HepG2 (cell line): ENCODE data around the gene SLC23A3. TPM values are rescaled to one million over a fixed set of nuclear protein-coding genes. Genes with fewer than 3 reads are reported as not detected.

Experiments used
- GABPB1 ChIP-seq: IDR thresholded peaks from 2 replicates; pipeline ENCODE4 v1.6.1; 2016; ENCODE audit warnings: mild to moderate bottlenecking, missing genetic modification reagents, moderate library complexity, missing compliant biosample characterization
- JDP2 ChIP-seq: sonication (generic); formaldehyde crosslinking; IDR thresholded peaks from 2 replicates; pipeline ENCODE4 v1.8.1; 2022; ENCODE audit warnings: missing genetic modification reagents, borderline replicate concordance
- RAD51 ChIP-seq: fragments of 450-650 bp; IDR thresholded peaks from 2 replicates; pipeline ENCODE4 v1.6.1; 2016; ENCODE audit warnings: borderline replicate concordance
- SAFB2 ChIP-seq: sonication (generic); formaldehyde crosslinking; IDR thresholded peaks from 2 replicates; pipeline ENCODE4 v1.5.1; 2020; ENCODE audit warnings: missing genetic modification reagents, low read depth, mild to moderate bottlenecking, borderline replicate concordance
- SP140L ChIP-seq: sonication (generic); formaldehyde crosslinking; IDR thresholded peaks from 2 replicates; pipeline ENCODE4 v1.4.0; 2020; ENCODE audit warnings: missing genetic modification reagents, borderline replicate concordance
- SRSF1 ChIP-seq: fragments of 200-400 bp; formaldehyde crosslinking; optimal IDR thresholded peaks from 2 replicates; pipeline ENCODE3; 2017; ENCODE audit warnings: mild to moderate bottlenecking, low read depth, low read length, moderate library complexity
- TGIF2 ChIP-seq: IDR thresholded peaks from 2 replicates; pipeline ENCODE4 v1.6.1; 2016; ENCODE audit warnings: control low read depth, missing compliant biosample characterization
- U2AF1 ChIP-seq: fragments of 200-400 bp; formaldehyde crosslinking; optimal IDR thresholded peaks from 2 replicates; pipeline ENCODE3; 2017; ENCODE audit warnings: mild to moderate bottlenecking, low read depth, low read length
- ZMYM2 ChIP-seq: sonication (generic); formaldehyde crosslinking; IDR thresholded peaks from 2 replicates; pipeline ENCODE4 v1.8.0; 2022; ENCODE audit warnings: mild to moderate bottlenecking, missing genetic modification reagents
- ZSCAN9 ChIP-seq: IDR thresholded peaks from 2 replicates; pipeline ENCODE4 v1.6.1; 2016; ENCODE audit warnings: borderline replicate concordance
- polyA plus RNA-seq, 8 experiments: library from polyadenylated mRNA; depleted of rRNA in 3 of 8; stranded (reverse) in 7 of 8; unstranded in 1 of 8; fragments of >200 nt; fragmentation: Illumina TruSeq in 4 of 8; extraction: Trizol in 4 of 8; gene quantifications; 2 replicates each; pipeline versions ENCODE4 v1.2.1 to v1.2.3, GENCODE V29; 2011 to 2016; ENCODE audit warnings: low read depth in 4 of 8, missing spikeins in 1 of 8, mixed read lengths in 1 of 8; ENCODE audit not compliant: insufficient read depth in 1 of 8
- total RNA-seq, 5 experiments: library from RNA; depleted of rRNA; stranded (reverse); fragments of >200 nt; fragmentation: Illumina TruSeq; extraction: Trizol; gene quantifications; 2 replicates each; pipeline ENCODE4 v1.2.3, GENCODE V29; 2016; ENCODE audit warnings: low read depth in 1 of 5
- TF ChIP-seq, protein P1 (sequence below): sonication (generic); formaldehyde crosslinking; IDR thresholded peaks from 2 replicates; pipeline ENCODE4 v1.4.0; 2020; ENCODE audit warnings: mild to moderate bottlenecking, missing genetic modification reagents
- TF ChIP-seq, protein P2 (sequence below): sonication (generic); formaldehyde crosslinking; IDR thresholded peaks from 2 replicates; pipeline ENCODE4 v1.8.1; 2023; ENCODE audit warnings: mild to moderate bottlenecking, missing genetic modification reagents
- TF ChIP-seq, protein P3 (sequence below): sonication (generic); formaldehyde crosslinking; IDR thresholded peaks from 2 replicates; pipeline ENCODE4 v1.4.0; 2020; ENCODE audit warnings: missing genetic modification reagents
- TF ChIP-seq, protein P4 (sequence below): fragments of 450-650 bp; IDR thresholded peaks from 2 replicates; pipeline ENCODE4 v1.6.1; 2017; ENCODE audit warnings: mild to moderate bottlenecking
- TF ChIP-seq, protein P5 (sequence below), 2 experiments: sonication (generic) in 1 of 2; formaldehyde crosslinking in 1 of 2; IDR thresholded peaks; 2 replicates each; pipeline versions ENCODE4 v1.4.0 to v1.6.1; 2018 to 2020; ENCODE audit warnings: missing genetic modification reagents in 2 of 2, borderline replicate concordance in 1 of 2, low read depth in 1 of 2, mild to moderate bottlenecking in 1 of 2, missing biosample characterization in 1 of 2
- TF ChIP-seq, protein P6 (sequence below): conservative IDR thresholded peaks from 2 replicates; pipeline ENCODE4 v1.6.1; 2018; ENCODE audit warnings: missing genetic modification reagents
- TF ChIP-seq, protein P7 (sequence below): sonication (generic); formaldehyde crosslinking; IDR thresholded peaks from 2 replicates; pipeline ENCODE4 v1.8.0; 2022; ENCODE audit warnings: mild to moderate bottlenecking, missing genetic modification reagents, borderline replicate concordance

SLC23A3 gene
- total and polyA plus RNA-seq, 2 of the 13 experiments (the other 11 are each of a cell fraction or from before 2014, with no cell fraction given), result 0.38 to 0.78 TPM

DNA sequence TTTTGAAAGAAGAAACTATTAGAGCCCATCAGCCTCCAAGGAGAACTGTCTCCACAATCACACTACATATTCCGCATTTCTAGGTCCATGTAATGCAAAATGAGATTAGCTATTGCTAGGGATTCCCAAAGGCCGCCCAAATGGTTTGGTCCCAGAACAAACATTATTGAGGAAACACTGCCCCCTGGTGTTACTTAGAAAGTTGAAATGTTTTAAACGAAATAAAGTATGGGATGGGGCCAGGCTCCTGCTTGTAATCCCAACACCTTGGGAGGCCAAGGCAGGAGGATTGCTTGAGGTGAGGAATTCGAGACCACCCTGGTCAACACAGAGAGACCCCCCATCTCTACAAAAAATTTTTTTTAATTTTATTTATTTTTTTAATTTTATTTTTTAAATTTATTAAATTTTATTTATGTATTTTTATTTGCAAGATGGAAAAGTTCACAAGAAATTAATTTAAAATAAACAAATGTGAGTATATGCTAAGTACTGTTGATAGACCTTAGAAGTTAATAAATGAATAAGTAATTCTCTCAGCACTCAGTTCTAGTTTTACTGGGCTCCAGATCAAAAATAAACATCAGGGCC, 14.7 kb downstream of the SLC23A3 start (continued):
- TF ChIP-seq, protein P1, sequence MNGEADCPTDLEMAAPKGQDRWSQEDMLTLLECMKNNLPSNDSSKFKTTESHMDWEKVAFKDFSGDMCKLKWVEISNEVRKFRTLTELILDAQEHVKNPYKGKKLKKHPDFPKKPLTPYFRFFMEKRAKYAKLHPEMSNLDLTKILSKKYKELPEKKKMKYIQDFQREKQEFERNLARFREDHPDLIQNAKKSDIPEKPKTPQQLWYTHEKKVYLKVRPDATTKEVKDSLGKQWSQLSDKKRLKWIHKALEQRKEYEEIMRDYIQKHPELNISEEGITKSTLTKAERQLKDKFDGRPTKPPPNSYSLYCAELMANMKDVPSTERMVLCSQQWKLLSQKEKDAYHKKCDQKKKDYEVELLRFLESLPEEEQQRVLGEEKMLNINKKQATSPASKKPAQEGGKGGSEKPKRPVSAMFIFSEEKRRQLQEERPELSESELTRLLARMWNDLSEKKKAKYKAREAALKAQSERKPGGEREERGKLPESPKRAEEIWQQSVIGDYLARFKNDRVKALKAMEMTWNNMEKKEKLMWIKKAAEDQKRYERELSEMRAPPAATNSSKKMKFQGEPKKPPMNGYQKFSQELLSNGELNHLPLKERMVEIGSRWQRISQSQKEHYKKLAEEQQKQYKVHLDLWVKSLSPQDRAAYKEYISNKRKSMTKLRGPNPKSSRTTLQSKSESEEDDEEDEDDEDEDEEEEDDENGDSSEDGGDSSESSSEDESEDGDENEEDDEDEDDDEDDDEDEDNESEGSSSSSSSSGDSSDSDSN (CRISPR knock-in tag), result no peak
- TF ChIP-seq SRSF1, result no peak
- TF ChIP-seq SP140L, result no peak
- no peak for TF ChIP-seq ZMYM2
- no peak for TF ChIP-seq RAD51
- TF ChIP-seq GABPB1 (CRISPR knock-in tag), result no peak
- no peak for TF ChIP-seq ZSCAN9 (CRISPR knock-in tag)
- no peak for TF ChIP-seq TGIF2
- TF ChIP-seq, protein P2, sequence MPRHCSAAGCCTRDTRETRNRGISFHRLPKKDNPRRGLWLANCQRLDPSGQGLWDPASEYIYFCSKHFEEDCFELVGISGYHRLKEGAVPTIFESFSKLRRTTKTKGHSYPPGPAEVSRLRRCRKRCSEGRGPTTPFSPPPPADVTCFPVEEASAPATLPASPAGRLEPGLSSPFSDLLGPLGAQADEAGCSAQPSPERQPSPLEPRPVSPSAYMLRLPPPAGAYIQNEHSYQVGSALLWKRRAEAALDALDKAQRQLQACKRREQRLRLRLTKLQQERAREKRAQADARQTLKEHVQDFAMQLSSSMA (CRISPR knock-in tag), result no peak
- TF ChIP-seq, protein P3, sequence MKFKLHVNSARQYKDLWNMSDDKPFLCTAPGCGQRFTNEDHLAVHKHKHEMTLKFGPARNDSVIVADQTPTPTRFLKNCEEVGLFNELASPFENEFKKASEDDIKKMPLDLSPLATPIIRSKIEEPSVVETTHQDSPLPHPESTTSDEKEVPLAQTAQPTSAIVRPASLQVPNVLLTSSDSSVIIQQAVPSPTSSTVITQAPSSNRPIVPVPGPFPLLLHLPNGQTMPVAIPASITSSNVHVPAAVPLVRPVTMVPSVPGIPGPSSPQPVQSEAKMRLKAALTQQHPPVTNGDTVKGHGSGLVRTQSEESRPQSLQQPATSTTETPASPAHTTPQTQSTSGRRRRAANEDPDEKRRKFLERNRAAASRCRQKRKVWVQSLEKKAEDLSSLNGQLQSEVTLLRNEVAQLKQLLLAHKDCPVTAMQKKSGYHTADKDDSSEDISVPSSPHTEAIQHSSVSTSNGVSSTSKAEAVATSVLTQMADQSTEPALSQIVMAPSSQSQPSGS, result no peak
- TF ChIP-seq, protein P4, sequence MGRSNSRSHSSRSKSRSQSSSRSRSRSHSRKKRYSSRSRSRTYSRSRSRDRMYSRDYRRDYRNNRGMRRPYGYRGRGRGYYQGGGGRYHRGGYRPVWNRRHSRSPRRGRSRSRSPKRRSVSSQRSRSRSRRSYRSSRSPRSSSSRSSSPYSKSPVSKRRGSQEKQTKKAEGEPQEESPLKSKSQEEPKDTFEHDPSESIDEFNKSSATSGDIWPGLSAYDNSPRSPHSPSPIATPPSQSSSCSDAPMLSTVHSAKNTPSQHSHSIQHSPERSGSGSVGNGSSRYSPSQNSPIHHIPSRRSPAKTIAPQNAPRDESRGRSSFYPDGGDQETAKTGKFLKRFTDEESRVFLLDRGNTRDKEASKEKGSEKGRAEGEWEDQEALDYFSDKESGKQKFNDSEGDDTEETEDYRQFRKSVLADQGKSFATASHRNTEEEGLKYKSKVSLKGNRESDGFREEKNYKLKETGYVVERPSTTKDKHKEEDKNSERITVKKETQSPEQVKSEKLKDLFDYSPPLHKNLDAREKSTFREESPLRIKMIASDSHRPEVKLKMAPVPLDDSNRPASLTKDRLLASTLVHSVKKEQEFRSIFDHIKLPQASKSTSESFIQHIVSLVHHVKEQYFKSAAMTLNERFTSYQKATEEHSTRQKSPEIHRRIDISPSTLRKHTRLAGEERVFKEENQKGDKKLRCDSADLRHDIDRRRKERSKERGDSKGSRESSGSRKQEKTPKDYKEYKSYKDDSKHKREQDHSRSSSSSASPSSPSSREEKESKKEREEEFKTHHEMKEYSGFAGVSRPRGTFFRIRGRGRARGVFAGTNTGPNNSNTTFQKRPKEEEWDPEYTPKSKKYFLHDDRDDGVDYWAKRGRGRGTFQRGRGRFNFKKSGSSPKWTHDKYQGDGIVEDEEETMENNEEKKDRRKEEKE, result no peak
- TF ChIP-seq U2AF1, result no peak
- TF ChIP-seq, protein P5, sequence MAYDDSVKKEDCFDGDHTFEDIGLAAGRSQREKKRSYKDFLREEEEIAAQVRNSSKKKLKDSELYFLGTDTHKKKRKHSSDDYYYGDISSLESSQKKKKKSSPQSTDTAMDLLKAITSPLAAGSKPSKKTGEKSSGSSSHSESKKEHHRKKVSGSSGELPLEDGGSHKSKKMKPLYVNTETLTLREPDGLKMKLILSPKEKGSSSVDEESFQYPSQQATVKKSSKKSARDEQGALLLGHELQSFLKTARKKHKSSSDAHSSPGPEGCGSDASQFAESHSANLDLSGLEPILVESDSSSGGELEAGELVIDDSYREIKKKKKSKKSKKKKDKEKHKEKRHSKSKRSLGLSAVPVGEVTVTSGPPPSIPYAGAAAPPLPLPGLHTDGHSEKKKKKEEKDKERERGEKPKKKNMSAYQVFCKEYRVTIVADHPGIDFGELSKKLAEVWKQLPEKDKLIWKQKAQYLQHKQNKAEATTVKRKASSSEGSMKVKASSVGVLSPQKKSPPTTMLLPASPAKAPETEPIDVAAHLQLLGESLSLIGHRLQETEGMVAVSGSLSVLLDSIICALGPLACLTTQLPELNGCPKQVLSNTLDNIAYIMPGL (CRISPR knock-in tag; IDR thresholded peaks at IDR 0.05; ENCODE audit: borderline replicate concordance in 1 of 2, low read depth in 1 of 2), result no peak
- TF ChIP-seq, protein P6, sequence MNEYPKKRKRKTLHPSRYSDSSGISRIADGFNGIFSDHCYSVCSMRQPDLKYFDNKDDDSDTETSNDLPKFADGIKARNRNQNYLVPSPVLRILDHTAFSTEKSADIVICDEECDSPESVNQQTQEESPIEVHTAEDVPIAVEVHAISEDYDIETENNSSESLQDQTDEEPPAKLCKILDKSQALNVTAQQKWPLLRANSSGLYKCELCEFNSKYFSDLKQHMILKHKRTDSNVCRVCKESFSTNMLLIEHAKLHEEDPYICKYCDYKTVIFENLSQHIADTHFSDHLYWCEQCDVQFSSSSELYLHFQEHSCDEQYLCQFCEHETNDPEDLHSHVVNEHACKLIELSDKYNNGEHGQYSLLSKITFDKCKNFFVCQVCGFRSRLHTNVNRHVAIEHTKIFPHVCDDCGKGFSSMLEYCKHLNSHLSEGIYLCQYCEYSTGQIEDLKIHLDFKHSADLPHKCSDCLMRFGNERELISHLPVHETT (CRISPR knock-in tag), result no peak
- TF ChIP-seq JDP2 (CRISPR knock-in tag), result no peak
- no peak for TF ChIP-seq SAFB2 (CRISPR knock-in tag)
- TF ChIP-seq, protein P7, sequence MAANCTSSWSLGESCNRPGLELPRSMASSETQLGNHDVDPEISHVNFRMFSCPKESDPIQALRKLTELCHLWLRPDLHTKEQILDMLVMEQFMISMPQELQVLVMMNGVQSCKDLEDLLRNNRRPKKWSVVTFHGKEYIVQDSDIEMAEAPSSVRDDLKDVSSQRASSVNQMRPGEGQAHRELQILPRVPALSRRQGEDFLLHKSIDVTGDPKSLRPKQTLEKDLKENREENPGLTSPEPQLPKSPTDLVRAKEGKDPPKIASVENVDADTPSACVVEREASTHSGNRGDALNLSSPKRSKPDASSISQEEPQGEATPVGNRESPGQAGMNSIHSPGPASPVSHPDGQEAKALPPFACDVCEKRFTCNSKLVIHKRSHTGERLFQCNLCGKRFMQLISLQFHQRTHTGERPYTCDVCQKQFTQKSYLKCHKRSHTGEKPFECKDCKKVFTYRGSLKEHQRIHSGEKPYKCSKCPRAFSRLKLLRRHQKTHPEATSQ (CRISPR knock-in tag), result no peak
